Measurements from ENCODE around the gene UXT.

DNA sequence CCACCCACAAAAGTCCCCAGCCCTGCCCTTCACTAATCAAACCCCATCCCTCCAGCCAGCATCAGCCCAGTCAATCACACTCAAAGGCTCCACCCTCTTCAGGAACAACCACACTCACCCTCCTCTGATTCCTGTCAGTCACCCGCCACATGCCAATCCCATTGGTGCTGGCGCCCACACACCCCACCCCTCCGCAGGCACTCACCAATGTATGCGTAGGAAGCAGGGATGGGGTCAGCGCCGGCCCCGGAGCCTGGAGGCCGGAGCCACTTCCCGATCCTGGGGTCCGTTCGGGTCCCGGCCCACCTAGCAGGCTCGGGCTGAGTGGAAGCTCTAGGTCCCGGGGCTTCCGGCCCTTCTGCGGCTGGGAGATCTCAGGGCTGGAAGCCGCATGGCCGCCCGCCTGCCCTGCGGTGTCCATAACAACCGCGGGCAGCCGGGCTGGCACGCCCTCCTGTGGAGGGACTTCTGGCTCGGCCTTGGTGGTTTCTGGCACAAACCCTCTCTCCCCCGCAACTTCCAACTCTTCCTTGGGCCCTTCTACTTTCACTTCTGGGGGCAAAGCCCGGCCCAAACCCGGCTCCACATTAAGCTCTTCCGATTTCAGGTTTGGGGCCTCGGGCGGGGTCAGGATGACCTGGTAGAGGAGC lies 21.3 kb downstream of the UXT start:
- TF ChIP-seq, protein P1, sequence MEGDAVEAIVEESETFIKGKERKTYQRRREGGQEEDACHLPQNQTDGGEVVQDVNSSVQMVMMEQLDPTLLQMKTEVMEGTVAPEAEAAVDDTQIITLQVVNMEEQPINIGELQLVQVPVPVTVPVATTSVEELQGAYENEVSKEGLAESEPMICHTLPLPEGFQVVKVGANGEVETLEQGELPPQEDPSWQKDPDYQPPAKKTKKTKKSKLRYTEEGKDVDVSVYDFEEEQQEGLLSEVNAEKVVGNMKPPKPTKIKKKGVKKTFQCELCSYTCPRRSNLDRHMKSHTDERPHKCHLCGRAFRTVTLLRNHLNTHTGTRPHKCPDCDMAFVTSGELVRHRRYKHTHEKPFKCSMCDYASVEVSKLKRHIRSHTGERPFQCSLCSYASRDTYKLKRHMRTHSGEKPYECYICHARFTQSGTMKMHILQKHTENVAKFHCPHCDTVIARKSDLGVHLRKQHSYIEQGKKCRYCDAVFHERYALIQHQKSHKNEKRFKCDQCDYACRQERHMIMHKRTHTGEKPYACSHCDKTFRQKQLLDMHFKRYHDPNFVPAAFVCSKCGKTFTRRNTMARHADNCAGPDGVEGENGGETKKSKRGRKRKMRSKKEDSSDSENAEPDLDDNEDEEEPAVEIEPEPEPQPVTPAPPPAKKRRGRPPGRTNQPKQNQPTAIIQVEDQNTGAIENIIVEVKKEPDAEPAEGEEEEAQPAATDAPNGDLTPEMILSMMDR (IDR thresholded peaks at IDR 0.05), result no peak
- no peak for TF ChIP-seq SMC3 (IDR thresholded peaks at IDR 0.05; ENCODE audit: low read depth, low read length)
- TF ChIP-seq EZH2phosphoT487 (IDR thresholded peaks at IDR 0.05; ENCODE audit: borderline replicate concordance, low read depth), result no peak
- TF ChIP-seq, protein P2, sequence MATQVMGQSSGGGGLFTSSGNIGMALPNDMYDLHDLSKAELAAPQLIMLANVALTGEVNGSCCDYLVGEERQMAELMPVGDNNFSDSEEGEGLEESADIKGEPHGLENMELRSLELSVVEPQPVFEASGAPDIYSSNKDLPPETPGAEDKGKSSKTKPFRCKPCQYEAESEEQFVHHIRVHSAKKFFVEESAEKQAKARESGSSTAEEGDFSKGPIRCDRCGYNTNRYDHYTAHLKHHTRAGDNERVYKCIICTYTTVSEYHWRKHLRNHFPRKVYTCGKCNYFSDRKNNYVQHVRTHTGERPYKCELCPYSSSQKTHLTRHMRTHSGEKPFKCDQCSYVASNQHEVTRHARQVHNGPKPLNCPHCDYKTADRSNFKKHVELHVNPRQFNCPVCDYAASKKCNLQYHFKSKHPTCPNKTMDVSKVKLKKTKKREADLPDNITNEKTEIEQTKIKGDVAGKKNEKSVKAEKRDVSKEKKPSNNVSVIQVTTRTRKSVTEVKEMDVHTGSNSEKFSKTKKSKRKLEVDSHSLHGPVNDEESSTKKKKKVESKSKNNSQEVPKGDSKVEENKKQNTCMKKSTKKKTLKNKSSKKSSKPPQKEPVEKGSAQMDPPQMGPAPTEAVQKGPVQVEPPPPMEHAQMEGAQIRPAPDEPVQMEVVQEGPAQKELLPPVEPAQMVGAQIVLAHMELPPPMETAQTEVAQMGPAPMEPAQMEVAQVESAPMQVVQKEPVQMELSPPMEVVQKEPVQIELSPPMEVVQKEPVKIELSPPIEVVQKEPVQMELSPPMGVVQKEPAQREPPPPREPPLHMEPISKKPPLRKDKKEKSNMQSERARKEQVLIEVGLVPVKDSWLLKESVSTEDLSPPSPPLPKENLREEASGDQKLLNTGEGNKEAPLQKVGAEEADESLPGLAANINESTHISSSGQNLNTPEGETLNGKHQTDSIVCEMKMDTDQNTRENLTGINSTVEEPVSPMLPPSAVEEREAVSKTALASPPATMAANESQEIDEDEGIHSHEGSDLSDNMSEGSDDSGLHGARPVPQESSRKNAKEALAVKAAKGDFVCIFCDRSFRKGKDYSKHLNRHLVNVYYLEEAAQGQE (IDR thresholded peaks at IDR 0.05; ENCODE audit: low read depth, low read length), result no peak
- TF ChIP-seq, protein P3, sequence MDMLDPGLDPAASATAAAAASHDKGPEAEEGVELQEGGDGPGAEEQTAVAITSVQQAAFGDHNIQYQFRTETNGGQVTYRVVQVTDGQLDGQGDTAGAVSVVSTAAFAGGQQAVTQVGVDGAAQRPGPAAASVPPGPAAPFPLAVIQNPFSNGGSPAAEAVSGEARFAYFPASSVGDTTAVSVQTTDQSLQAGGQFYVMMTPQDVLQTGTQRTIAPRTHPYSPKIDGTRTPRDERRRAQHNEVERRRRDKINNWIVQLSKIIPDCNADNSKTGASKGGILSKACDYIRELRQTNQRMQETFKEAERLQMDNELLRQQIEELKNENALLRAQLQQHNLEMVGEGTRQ (IDR thresholded peaks at IDR 0.05; ENCODE audit: borderline replicate concordance, low read depth, low read length), result no peak
- TF ChIP-seq, protein P4, sequence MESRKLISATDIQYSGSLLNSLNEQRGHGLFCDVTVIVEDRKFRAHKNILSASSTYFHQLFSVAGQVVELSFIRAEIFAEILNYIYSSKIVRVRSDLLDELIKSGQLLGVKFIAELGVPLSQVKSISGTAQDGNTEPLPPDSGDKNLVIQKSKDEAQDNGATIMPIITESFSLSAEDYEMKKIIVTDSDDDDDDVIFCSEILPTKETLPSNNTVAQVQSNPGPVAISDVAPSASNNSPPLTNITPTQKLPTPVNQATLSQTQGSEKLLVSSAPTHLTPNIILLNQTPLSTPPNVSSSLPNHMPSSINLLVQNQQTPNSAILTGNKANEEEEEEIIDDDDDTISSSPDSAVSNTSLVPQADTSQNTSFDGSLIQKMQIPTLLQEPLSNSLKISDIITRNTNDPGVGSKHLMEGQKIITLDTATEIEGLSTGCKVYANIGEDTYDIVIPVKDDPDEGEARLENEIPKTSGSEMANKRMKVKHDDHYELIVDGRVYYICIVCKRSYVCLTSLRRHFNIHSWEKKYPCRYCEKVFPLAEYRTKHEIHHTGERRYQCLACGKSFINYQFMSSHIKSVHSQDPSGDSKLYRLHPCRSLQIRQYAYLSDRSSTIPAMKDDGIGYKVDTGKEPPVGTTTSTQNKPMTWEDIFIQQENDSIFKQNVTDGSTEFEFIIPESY (IDR thresholded peaks at IDR 0.05; ENCODE audit: borderline replicate concordance, low read depth), result no peak
- TF ChIP-seq SIN3A (IDR thresholded peaks at IDR 0.05; ENCODE audit: borderline replicate concordance, low read depth, low read length), result no peak
- no peak for TF ChIP-seq TAF1 (IDR thresholded peaks at IDR 0.05; ENCODE audit: borderline replicate concordance, low read depth, low read length)

Measured in SK-N-SH (cell line).